OCI-LY3 (cell line): ENCODE measurements around the gene FUT2.

Experiments used
- H2AFZ ChIP-seq: fragments of 200-600, 300-600 bp; shearing (Covaris generic); 2 replicates; pipeline ENCODE4 v1.6.0; 2014; ENCODE audit warnings: antibody characterized with exemption, low read depth, low read length
- H3K27ac ChIP-seq: fragments of 200-600, 300-600 bp; sonication (generic); 2 replicates; pipeline ENCODE4 v1.5.1; 2014; ENCODE audit warnings: mild to moderate bottlenecking, low read length, moderate library complexity, mixed read lengths
- H3K27me3 ChIP-seq: fragments of 200-600, 300-600 bp; sonication (generic); 2 replicates; pipeline ENCODE4 v1.6.1; 2014; ENCODE audit warnings: low read depth, low read length, mixed read lengths
- H3K36me3 ChIP-seq: fragments of 200-600, 300-600 bp; sonication (generic); replicated peaks from 2 replicates; pipeline ENCODE3; 2014; ENCODE audit warnings: low read depth, low read length, mixed read lengths
- H3K4me1 ChIP-seq: fragments of 300-600, 200-600 bp; sonication (generic); 2 replicates; pipeline ENCODE4 v1.6.1; 2014; ENCODE audit warnings: low read length, mixed read lengths
- H3K4me2 ChIP-seq: fragments of 200-600, 300-600 bp; sonication (generic); 2 replicates; pipeline ENCODE4 v1.6.1; 2014; ENCODE audit warnings: low read length, mixed read lengths
- H3K4me3 ChIP-seq: fragments of 300-600, 200-600 bp; sonication (generic); 2 replicates; pipeline ENCODE4 v1.5.1; 2014; ENCODE audit warnings: antibody characterized with exemption, mild to moderate bottlenecking, low read length, moderate library complexity
- H3K79me2 ChIP-seq: fragments of 300-600, 200-600 bp; shearing (Covaris generic); 2 replicates; pipeline ENCODE4 v1.6.1; 2014; ENCODE audit warnings: mild to moderate bottlenecking, low read length, mixed read lengths
- H3K9ac ChIP-seq: fragments of 300-600, 200-600 bp; shearing (Covaris generic); 2 replicates; pipeline ENCODE4 v1.6.0; 2014; ENCODE audit warnings: mild to moderate bottlenecking, low read length, moderate library complexity
- H3K9me3 ChIP-seq: fragments of 200-600, 300-600 bp; shearing (Covaris generic); 2 replicates; pipeline ENCODE4 v1.6.1; 2014; ENCODE audit warnings: low read length, mixed read lengths; ENCODE audit not compliant: insufficient read depth
- H4K20me1 ChIP-seq: fragments of 200-600, 300-600 bp; sonication (generic); 2 replicates; pipeline ENCODE4 v1.6.1; 2016; ENCODE audit warnings: low read length, mixed read lengths; ENCODE audit not compliant: insufficient read depth
- CTCF ChIP-seq: fragments of 200-600, 300-600 bp; sonication (generic); IDR thresholded peaks from 2 replicates; pipeline ENCODE4 v1.5.1; 2014; ENCODE audit warnings: antibody characterized with exemption, low read length, low read depth
- EZH2phosphoT487 ChIP-seq: fragments of 200-600 bp; shearing (Covaris generic); IDR thresholded peaks from 2 replicates; pipeline ENCODE4 v1.6.1; 2018; ENCODE audit warnings: antibody characterized with exemption, mixed run types, low read depth

The FUT2 gene

GRCh38 chr19:48737360-48737998 lies 41.7 kb downstream of the FUT2 start:
- Histone ChIP-seq H3K4me3 (no peak overlapping the region), H2AFZ (no peak overlapping the region), H3K36me3 (no peaks in the 10 kb centered on the region), H3K27me3 (no peaks in the 10 kb centered on the region), H3K4me2 (no peak overlapping the region), H4K20me1 (no peaks in the 10 kb centered on the region), H3K9me3 (no peaks in the 10 kb centered on the region), H3K27ac (no peak overlapping the region), H3K9ac (no peak overlapping the region), H3K79me2 (no peaks in the 10 kb centered on the region), H3K4me1 (no peaks in the 10 kb centered on the region)
- TF ChIP-seq CTCF (no peak), EZH2phosphoT487 (no peak)

GRCh38 chr19:48738557-48739403 lies 43.0 kb downstream of the FUT2 start:
- H3K79me2 ChIP-seq: no peaks in the 10 kb centered on the region
- no peak overlapping the region for H3K4me3 ChIP-seq
- H3K9ac ChIP-seq: no peak overlapping the region

GRCh38 chr19:48739404-48740163 lies 43.8 kb downstream of the FUT2 start:
- Histone ChIP-seq H3K36me3 (no peaks in the 10 kb centered on the region), H3K27ac (no peak overlapping the region), H2AFZ (no peak overlapping the region), H3K4me2 (no peak overlapping the region), H3K27me3 (no peaks in the 10 kb centered on the region), H3K79me2 (no peaks in the 10 kb centered on the region), H3K9ac (no peak overlapping the region), H3K9me3 (no peaks in the 10 kb centered on the region), H4K20me1 (no peaks in the 10 kb centered on the region), H3K4me3 (no peak overlapping the region), H3K4me1 (no peaks in the 10 kb centered on the region)
- TF ChIP-seq CTCF (no peak), EZH2phosphoT487 (no peak)

More at GRCh38 chr19:48738557-48739403, 43.0 kb downstream of the FUT2 start:
- Histone ChIP-seq H3K36me3 (no peaks in the 10 kb centered on the region), H2AFZ (no peak overlapping the region), H3K27me3 (no peaks in the 10 kb centered on the region), H3K4me1 (no peaks in the 10 kb centered on the region), H3K4me2 (no peak overlapping the region), H3K9me3 (no peaks in the 10 kb centered on the region), H3K27ac (no peak overlapping the region), H4K20me1 (no peaks in the 10 kb centered on the region)
- TF ChIP-seq EZH2phosphoT487 (no peak), CTCF (no peak)
